OCI-LY1 (cell line): Measurements from ENCODE around the gene PRKG2.

Source experiments
- H2AFZ ChIP-seq: fragments of 200-600 bp; sonication (generic), shearing (Covaris generic); 2 replicates; pipeline ENCODE4 v1.6.0; 2014; ENCODE audit warnings: antibody characterized with exemption, mild to moderate bottlenecking, low read length
- H3F3A ChIP-seq: fragments of 200-600 bp; sonication (generic), shearing (Covaris generic); 2 replicates; pipeline ENCODE4 v1.6.0; 2014; ENCODE audit warnings: mild to moderate bottlenecking, antibody characterized with exemption, low read length, moderate library complexity; ENCODE audit not compliant: insufficient read depth
- H3K27ac ChIP-seq: fragments of 200-600 bp; sonication (generic); 2 replicates; pipeline ENCODE4 v1.5.1; 2014; ENCODE audit warnings: low read length, mixed run types, mild to moderate bottlenecking, low read depth; ENCODE audit not compliant: poor library complexity, severe bottlenecking
- H3K27me3 ChIP-seq: fragments of 200-600 bp; sonication (generic); 2 replicates; pipeline ENCODE4 v1.6.0; 2014; ENCODE audit warnings: antibody characterized with exemption, mild to moderate bottlenecking, low read length, moderate library complexity; ENCODE audit not compliant: insufficient read depth
- H3K36me3 ChIP-seq: fragments of 200-600 bp; sonication (generic); 2 replicates; pipeline ENCODE4 v1.6.1; 2014; ENCODE audit warnings: mild to moderate bottlenecking, antibody characterized with exemption, low read length, moderate library complexity, mixed read lengths; ENCODE audit not compliant: insufficient read depth
- H3K4me1 ChIP-seq: fragments of 200-600 bp; sonication (generic); 2 replicates; pipeline ENCODE4 v1.5.1; 2014; ENCODE audit warnings: mild to moderate bottlenecking, low read length, moderate library complexity; ENCODE audit not compliant: insufficient read depth, severe bottlenecking
- H3K4me2 ChIP-seq: fragments of 200-600 bp; sonication (generic), shearing (Covaris generic); 2 replicates; pipeline ENCODE4 v1.6.1; 2014; ENCODE audit warnings: low read length
- H3K4me3 ChIP-seq: fragments of 200-600 bp; sonication (generic); 2 replicates; pipeline ENCODE4 v1.5.1; 2014; ENCODE audit warnings: low read length, low read depth, mild to moderate bottlenecking, mixed read lengths; ENCODE audit not compliant: poor library complexity, severe bottlenecking
- H3K79me2 ChIP-seq: fragments of 200-600 bp; shearing (Covaris generic); 2 replicates; pipeline ENCODE4 v1.6.1; 2016; ENCODE audit warnings: mixed run types, low read length, mixed read lengths; ENCODE audit not compliant: insufficient read depth
- H3K9ac ChIP-seq: fragments of 200-600 bp; sonication (generic), shearing (Covaris generic); 2 replicates; pipeline ENCODE4 v1.6.1; 2014; ENCODE audit warnings: mild to moderate bottlenecking, low read length, mixed read lengths
- H3K9me2 ChIP-seq: fragments of 200-600 bp; sonication (generic), shearing (Covaris generic); 2 replicates; pipeline ENCODE4 v1.6.1; 2014; ENCODE audit warnings: low read depth, mild to moderate bottlenecking, low read length, mixed read lengths
- H3K9me3 ChIP-seq: fragments of 200-600 bp; shearing (Covaris generic); 2 replicates; pipeline ENCODE4 v1.6.1; 2014; ENCODE audit warnings: low read length, mixed read lengths
- H4K20me1 ChIP-seq: fragments of 200-600 bp; sonication (generic), shearing (Covaris generic); 2 replicates; pipeline ENCODE4 v1.6.0; 2016; ENCODE audit warnings: mild to moderate bottlenecking, low read length; ENCODE audit not compliant: insufficient read depth
- EZH2 ChIP-seq: fragments of 200-600 bp; sonication (generic), shearing (Covaris generic); IDR thresholded peaks from 2 replicates; pipeline ENCODE4 v1.8.0; 2017; ENCODE audit warnings: borderline replicate concordance, mixed run types, mild to moderate bottlenecking, antibody characterized with exemption, low read length, moderate library complexity, mixed read lengths
- TF ChIP-seq, protein P1 (sequence below): fragments of 200-600 bp; sonication (generic), shearing (Covaris generic); IDR thresholded peaks from 2 replicates; pipeline ENCODE4 v1.5.1; 2017; ENCODE audit warnings: mild to moderate bottlenecking, antibody characterized with exemption, low read length, moderate library complexity, mixed read lengths

PRKG2 gene

DNA sequence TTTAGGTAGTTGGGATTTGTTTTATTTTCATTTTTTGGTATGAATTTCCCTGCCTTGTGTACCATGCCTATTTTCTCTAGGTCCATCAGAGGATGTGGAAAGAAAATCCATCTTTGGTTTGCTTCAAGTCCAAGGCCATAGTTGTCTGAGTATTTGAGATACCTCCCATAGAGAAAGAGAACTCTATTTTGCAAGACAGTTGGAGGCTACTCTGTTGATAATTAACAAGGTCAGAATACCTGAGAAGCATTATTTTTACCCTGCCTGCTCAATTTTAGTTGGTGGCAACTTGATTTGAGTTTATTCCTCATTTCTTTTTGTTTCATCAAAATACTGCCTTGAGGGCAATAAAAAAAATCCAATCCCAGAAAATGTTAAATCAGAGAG, 153.7 kb downstream of the PRKG2 start:
- H3K36me3 ChIP-seq: peaks cover 20% of the 10 kb centered on the region
- no peak for TF ChIP-seq EZH2
- TF ChIP-seq, protein P1, sequence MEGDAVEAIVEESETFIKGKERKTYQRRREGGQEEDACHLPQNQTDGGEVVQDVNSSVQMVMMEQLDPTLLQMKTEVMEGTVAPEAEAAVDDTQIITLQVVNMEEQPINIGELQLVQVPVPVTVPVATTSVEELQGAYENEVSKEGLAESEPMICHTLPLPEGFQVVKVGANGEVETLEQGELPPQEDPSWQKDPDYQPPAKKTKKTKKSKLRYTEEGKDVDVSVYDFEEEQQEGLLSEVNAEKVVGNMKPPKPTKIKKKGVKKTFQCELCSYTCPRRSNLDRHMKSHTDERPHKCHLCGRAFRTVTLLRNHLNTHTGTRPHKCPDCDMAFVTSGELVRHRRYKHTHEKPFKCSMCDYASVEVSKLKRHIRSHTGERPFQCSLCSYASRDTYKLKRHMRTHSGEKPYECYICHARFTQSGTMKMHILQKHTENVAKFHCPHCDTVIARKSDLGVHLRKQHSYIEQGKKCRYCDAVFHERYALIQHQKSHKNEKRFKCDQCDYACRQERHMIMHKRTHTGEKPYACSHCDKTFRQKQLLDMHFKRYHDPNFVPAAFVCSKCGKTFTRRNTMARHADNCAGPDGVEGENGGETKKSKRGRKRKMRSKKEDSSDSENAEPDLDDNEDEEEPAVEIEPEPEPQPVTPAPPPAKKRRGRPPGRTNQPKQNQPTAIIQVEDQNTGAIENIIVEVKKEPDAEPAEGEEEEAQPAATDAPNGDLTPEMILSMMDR: no peak
- no peak overlapping the region for H3K4me3 ChIP-seq
- H2AFZ ChIP-seq: no peak overlapping the region
- no peak overlapping the region for H3K4me2 ChIP-seq
- no peaks in the 10 kb centered on the region for H3K9me3 ChIP-seq
- H3K27me3 ChIP-seq: no peaks in the 10 kb centered on the region
- peak overlapping the region; percentile 44 for H3K27ac ChIP-seq
- no peaks in the 10 kb centered on the region for H3K9me2 ChIP-seq
- no peaks in the 10 kb centered on the region for H4K20me1 ChIP-seq
- H3K4me1 ChIP-seq: peaks cover 47% of the 10 kb centered on the region
- H3K79me2 ChIP-seq: no peaks in the 10 kb centered on the region
- no peak overlapping the region; the same call in 1 of the 2 replicates for H3K9ac ChIP-seq
- H3F3A ChIP-seq: 0 out of 2 replicates have a peak, but pooled peaks cover 8% of the 10 kb centered on the region

DNA sequence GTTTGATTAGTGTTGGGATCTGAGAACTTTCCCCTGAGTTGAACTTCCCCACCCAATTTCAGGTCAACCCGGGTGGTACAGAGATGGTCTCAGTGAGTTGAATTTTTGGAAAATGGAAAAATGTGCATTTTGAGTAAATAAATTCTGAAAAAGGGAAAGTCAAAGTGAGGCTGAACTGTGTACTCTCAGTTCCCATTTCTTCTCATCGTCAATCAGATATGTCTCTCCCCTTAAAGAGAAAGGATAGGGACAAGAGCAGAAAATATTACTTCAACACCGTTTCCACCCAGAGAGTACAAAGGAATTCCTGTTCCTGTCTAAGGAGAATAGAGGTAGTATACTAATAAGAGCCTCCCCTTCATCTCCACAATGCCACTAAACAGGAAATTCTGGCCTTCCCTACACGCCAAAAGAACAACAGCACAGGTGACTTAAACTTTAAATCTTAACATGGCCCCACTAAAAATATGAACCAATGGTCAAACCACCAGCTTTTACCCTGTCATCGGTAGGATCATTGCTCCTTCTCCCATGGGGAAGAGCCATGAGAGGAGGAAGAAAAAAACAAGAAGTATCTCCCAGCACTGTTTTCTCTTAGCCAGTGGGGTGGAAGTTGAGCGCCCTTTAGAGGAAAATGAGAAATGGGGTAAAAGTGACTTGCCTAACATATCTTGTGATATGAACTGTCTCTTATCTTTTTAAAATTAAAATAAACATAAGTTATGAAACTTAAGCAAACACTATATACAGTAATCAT, 154.3 kb downstream of the PRKG2 start:
- H3K4me2 ChIP-seq: no peak overlapping the region; the same call in 1 of the 2 replicates
- H3K36me3 ChIP-seq: peaks cover 26% of the 10 kb centered on the region
- no peaks in the 10 kb centered on the region for H3K27me3 ChIP-seq
- TF ChIP-seq, protein P1: 0 out of 2 replicates have a peak, but pooled peaks have one; percentile 5
- TF ChIP-seq EZH2: no peak
- peak overlapping the region; percentile 44 for H3K27ac ChIP-seq
- no peak overlapping the region; the same call in 1 of the 2 replicates for H3K9ac ChIP-seq
- no peaks in the 10 kb centered on the region for H3K9me2 ChIP-seq
- no peak overlapping the region for H3K4me3 ChIP-seq
- H3F3A ChIP-seq: 0 out of 2 replicates have a peak, but pooled peaks cover 8% of the 10 kb centered on the region
- H2AFZ ChIP-seq: no peak overlapping the region
- no peaks in the 10 kb centered on the region for H4K20me1 ChIP-seq
- H3K9me3 ChIP-seq: no peaks in the 10 kb centered on the region
- 0 out of 2 replicates have a peak, but pooled peaks cover 1% of the 10 kb centered on the region for H3K79me2 ChIP-seq
- peaks cover 47% of the 10 kb centered on the region for H3K4me1 ChIP-seq

GRCh38 chr4:81058621-81059020, 156.4 kb downstream of the PRKG2 start:
- H4K20me1 ChIP-seq: no peaks in the 10 kb centered on the region
- no peak overlapping the region for H3K4me2 ChIP-seq
- H3K79me2 ChIP-seq: peaks cover 23% of the 10 kb centered on the region
- no peak overlapping the region for H3K9ac ChIP-seq
- H3K9me3 ChIP-seq: peaks cover 6% of the 10 kb centered on the region; the same call in 1 of the 2 replicates
- no peak overlapping the region for H2AFZ ChIP-seq
- H3K27me3 ChIP-seq: no peaks in the 10 kb centered on the region
- H3K9me2 ChIP-seq: no peaks in the 10 kb centered on the region
- peaks cover 45% of the 10 kb centered on the region for H3K4me1 ChIP-seq
- TF ChIP-seq, protein P1: no peak
- TF ChIP-seq EZH2: no peak
- no peak overlapping the region for H3K4me3 ChIP-seq
- 0 out of 2 replicates have a peak, but pooled peaks cover 6% of the 10 kb centered on the region for H3F3A ChIP-seq
- H3K36me3 ChIP-seq: peaks cover 47% of the 10 kb centered on the region
- no peak overlapping the region for H3K27ac ChIP-seq
